Chondrocyte (in vitro differentiated cells): ENCODE results near the gene KRTAP20-4. TPM values are rescaled to one million over a fixed set of nuclear protein-coding genes. Genes with fewer than 3 reads are reported as not detected.

Experiments used
- DNase-seq: peaks from one replicate; pipeline ENCODE4 v3.0.0; 2021; ENCODE audit warnings: mixed read lengths, low spot score
- H3K27ac Mint-ChIP-seq: one replicate; pipeline ENCODE4 v1.8.0; 2021; ENCODE audit warnings: mild to moderate bottlenecking, moderate library complexity, mixed read lengths; ENCODE audit not compliant: unreplicated experiment
- H3K27me3 Mint-ChIP-seq: 2 replicates; pipeline ENCODE4 v1.8.0; 2021; ENCODE audit warnings: low read depth, mixed read lengths
- H3K36me3 Mint-ChIP-seq: 2 replicates; pipeline ENCODE4 v1.8.0; 2021; ENCODE audit warnings: low read depth, mixed read lengths
- H3K4me1 Mint-ChIP-seq: 2 replicates; pipeline ENCODE4 v1.8.0; 2021; ENCODE audit warnings: low read depth, mild to moderate bottlenecking, mixed read lengths
- H3K4me3 Mint-ChIP-seq: one replicate; pipeline ENCODE4 v1.8.0; 2021; ENCODE audit warnings: mild to moderate bottlenecking, moderate library complexity, mixed read lengths; ENCODE audit not compliant: unreplicated experiment
- H3K9me3 Mint-ChIP-seq: 2 replicates; pipeline ENCODE4 v1.8.0; 2021; ENCODE audit warnings: low read depth, mixed read lengths
- CTCF ChIP-seq: fragments of 200-600 bp; sonication (generic); IDR thresholded peaks from 2 replicates; pipeline ENCODE4 v1.5.0; 2021; ENCODE audit warnings: antibody characterized with exemption, mild to moderate bottlenecking, moderate library complexity
- total RNA-seq: library from RNA; stranded (reverse); gene quantifications from 3 replicates; pipeline ENCODE4 v1.2.1, GENCODE V29; 2021

The KRTAP20-4 gene
- total RNA-seq, 1 donor from 2014 or later, result not detected

GRCh38 chr21:30638686-30639085 is 18.3 kb downstream of the KRTAP20-4 start:
- H3K36me3 Mint-ChIP-seq, result no peaks in the 10 kb centered on the region
- no peaks in the 10 kb centered on the region for H3K27me3 Mint-ChIP-seq
- H3K4me3 Mint-ChIP-seq, result no peak overlapping the region
- H3K27ac Mint-ChIP-seq, result no peak overlapping the region
- TF ChIP-seq CTCF, result no peak
- no peak for DNase-seq
- H3K4me1 Mint-ChIP-seq, result no peaks in the 10 kb centered on the region
- H3K9me3 Mint-ChIP-seq, result peaks cover 20% of the 10 kb centered on the region

- Mint-ChIP-seq H3K9me3 (peaks cover 36% of the 10 kb centered on the region), H3K4me1 (no peaks in the 10 kb centered on the region), H3K36me3 (no peaks in the 10 kb centered on the region), H3K27ac (no peak within 1 kb of the TSS), H3K4me3 (no peak within 1 kb of the TSS), H3K27me3 (no peaks in the 10 kb centered on the region)
- no peak for TF ChIP-seq CTCF
- DNase-seq, result no peak
Observed at GRCh38 chr21:30642564-30642963, 22.1 kb downstream of the KRTAP20-4 start, which contains the start of gene KRTAP20-3. KRTAP20-3 (plus strand) TSS chr21:30642864.

- peaks cover 30% of the 10 kb centered on the region for H3K9me3 Mint-ChIP-seq
- H3K27ac Mint-ChIP-seq, result no peak overlapping the region
- no peaks in the 10 kb centered on the region for H3K4me1 Mint-ChIP-seq
- no peak for DNase-seq
- no peaks in the 10 kb centered on the region for H3K27me3 Mint-ChIP-seq
- H3K36me3 Mint-ChIP-seq, result no peaks in the 10 kb centered on the region
- H3K4me3 Mint-ChIP-seq, result no peak overlapping the region
- TF ChIP-seq CTCF, result no peak
Observed at GRCh38 chr21:30646904-30647414, 26.5 kb downstream of the KRTAP20-4 start.

GRCh38 chr21:30652891-30653290 is 32.5 kb downstream of the KRTAP20-4 start:
- H3K4me1 Mint-ChIP-seq, result no peaks in the 10 kb centered on the region
- no peak for DNase-seq
- no peaks in the 10 kb centered on the region for H3K27me3 Mint-ChIP-seq
- no peak for TF ChIP-seq CTCF
- H3K36me3 Mint-ChIP-seq, result no peaks in the 10 kb centered on the region
- no peak overlapping the region for H3K27ac Mint-ChIP-seq
- H3K9me3 Mint-ChIP-seq, result peaks cover 13% of the 10 kb centered on the region
- no peak overlapping the region for H3K4me3 Mint-ChIP-seq

GRCh38 chr21:30668776-30669175 is 48.3 kb downstream of the KRTAP20-4 start:
- Mint-ChIP-seq H3K36me3 (no peaks in the 10 kb centered on the region), H3K4me1 (no peaks in the 10 kb centered on the region), H3K9me3 (peaks cover 41% of the 10 kb centered on the region)

More at GRCh38 chr21:30668776-30669175, 48.3 kb downstream of the KRTAP20-4 start:
- DNase-seq, result no peak
- Mint-ChIP-seq H3K4me3 (no peak overlapping the region), H3K27me3 (no peaks in the 10 kb centered on the region), H3K27ac (no peak overlapping the region)
- no peak for TF ChIP-seq CTCF

Other genes with a start within 250 kb of the KRTAP20-4 start
- gene KRTAP13-2, start 248.4 kb upstream of the KRTAP20-4 start, total RNA-seq, result not detected in 3 replicates
- not detected in 3 replicates for gene KRTAP13-1, start 224.6 kb upstream of the KRTAP20-4 start, total RNA-seq
- not detected in 3 replicates for gene KRTAP13-3, start 194.7 kb upstream of the KRTAP20-4 start, total RNA-seq
- gene KRTAP13-4, start 190.4 kb upstream of the KRTAP20-4 start, total RNA-seq, result not detected in 3 replicates
- not detected in 3 replicates for gene KRTAP15-1, start 180.4 kb upstream of the KRTAP20-4 start, total RNA-seq
- gene KRTAP19-1, start 140.3 kb upstream of the KRTAP20-4 start, total RNA-seq, result not detected in 3 replicates
- not detected in 3 replicates for gene KRTAP19-2, start 133.2 kb upstream of the KRTAP20-4 start, total RNA-seq
- not detected in 3 replicates for gene KRTAP19-3, start 128.6 kb upstream of the KRTAP20-4 start, total RNA-seq
- not detected in 3 replicates for gene KRTAP19-4, start 123.5 kb upstream of the KRTAP20-4 start, total RNA-seq
- gene KRTAP19-5, start 118.5 kb upstream of the KRTAP20-4 start, total RNA-seq, result not detected in 3 replicates
- not detected in 3 replicates for gene KRTAP19-6, start 78.8 kb upstream of the KRTAP20-4 start, total RNA-seq
- not detected in 3 replicates for gene KRTAP19-7, start 59.3 kb upstream of the KRTAP20-4 start, total RNA-seq
- gene KRTAP22-2, start 30.2 kb upstream of the KRTAP20-4 start, total RNA-seq, result not detected in 3 replicates
- not detected in 3 replicates for gene KRTAP6-3, start 28.2 kb upstream of the KRTAP20-4 start, total RNA-seq
- not detected in 3 replicates for gene KRTAP6-2, start 21.7 kb upstream of the KRTAP20-4 start, total RNA-seq
- not detected in 3 replicates for gene KRTAP22-1, start 19.5 kb upstream of the KRTAP20-4 start, total RNA-seq
- gene KRTAP6-1, start 6.7 kb upstream of the KRTAP20-4 start, total RNA-seq, result not detected in 3 replicates
- not detected in 3 replicates for gene KRTAP20-1, start 4.2 kb upstream of the KRTAP20-4 start, total RNA-seq
- not detected in 3 replicates for gene KRTAP20-2, start 14.6 kb downstream of the KRTAP20-4 start, total RNA-seq
- gene KRTAP20-3, start 22.2 kb downstream of the KRTAP20-4 start, total RNA-seq, result not detected in 3 replicates
- not detected in 3 replicates for gene KRTAP21-3, start 98.2 kb downstream of the KRTAP20-4 start, total RNA-seq
- not detected in 3 replicates for gene KRTAP21-2, start 126.6 kb downstream of the KRTAP20-4 start, total RNA-seq
- gene KRTAP21-1, start 134.8 kb downstream of the KRTAP20-4 start, total RNA-seq, result not detected in 3 replicates
- gene KRTAP8-1, start 192.6 kb downstream of the KRTAP20-4 start, total RNA-seq, result not detected in 3 replicates
- gene KRTAP7-1, start 209.1 kb downstream of the KRTAP20-4 start, total RNA-seq, result not detected in 3 replicates